Natural killer cell (primary cell): ENCODE results near the gene HTR4. TPM values are rescaled to one million over a fixed set of nuclear protein-coding genes. Genes with fewer than 3 reads are reported as not detected.

ENCODE experiments used
- ATAC-seq, 3 donors: fragments of 150-1000 bp in 2 of 3; fragments of 200-7000 bp in 1 of 3; cut with Tn5 transposase; 1 replicate in 1 of 3; 2 replicates in 2 of 3; pipeline ENCODE4 v1.10.0; 2021; ENCODE audit warnings: mild to moderate bottlenecking in 2 of 3, moderate library complexity in 2 of 3
- DNase-seq, 2 donors: peaks; one replicate each; pipeline versions ENCODE4 v3.0.0 to v3.0.0-alpha.2; 2013 to 2021; ENCODE audit warnings: mixed read lengths in 1 of 2
- H3K27ac ChIP-seq: one replicate; pipeline ENCODE4 v1.5.1; 2013; ENCODE audit warnings: mild to moderate bottlenecking, low read length
- H3K27me3 ChIP-seq: one replicate; pipeline ENCODE4 v1.6.1; 2013; ENCODE audit warnings: low read length; ENCODE audit not compliant: control insufficient read depth, insufficient read depth
- H3K36me3 ChIP-seq: one replicate; pipeline ENCODE4 v1.6.1; 2013; ENCODE audit warnings: low read length; ENCODE audit not compliant: control insufficient read depth, insufficient read depth
- H3K4me1 ChIP-seq: one replicate; pipeline ENCODE4 v1.6.1; 2013; ENCODE audit warnings: low read length; ENCODE audit not compliant: control insufficient read depth, insufficient read depth
- H3K4me3 ChIP-seq: one replicate; pipeline ENCODE4 v1.5.1; 2013; ENCODE audit warnings: low read length
- H3K9me3 ChIP-seq: one replicate; pipeline ENCODE4 v1.6.1; 2013; ENCODE audit warnings: low read length; ENCODE audit not compliant: control insufficient read depth, insufficient read depth
- H3K27ac Mint-ChIP-seq, 2 donors: one replicate each; pipeline ENCODE4 v1.8.0; 2022; ENCODE audit warnings: mild to moderate bottlenecking in 2 of 2, mixed read lengths in 2 of 2, moderate library complexity in 1 of 2
- H3K27me3 Mint-ChIP-seq, 2 donors: one replicate each; pipeline ENCODE4 v1.8.0; 2022; ENCODE audit warnings: low read depth in 2 of 2, mixed read lengths in 2 of 2
- H3K36me3 Mint-ChIP-seq: one replicate; pipeline ENCODE4 v1.8.0; 2022; ENCODE audit warnings: mixed read lengths
- H3K4me1 Mint-ChIP-seq, 2 donors: one replicate each; pipeline ENCODE4 v1.8.0; 2022; ENCODE audit warnings: mixed read lengths in 2 of 2
- H3K4me3 Mint-ChIP-seq: one replicate; pipeline ENCODE4 v1.8.0; 2022; ENCODE audit warnings: mild to moderate bottlenecking, moderate library complexity, mixed read lengths
- H3K9me3 Mint-ChIP-seq, 2 donors: one replicate each; pipeline ENCODE4 v1.8.0; 2022; ENCODE audit warnings: mixed read lengths in 2 of 2
- CTCF ChIP-seq: fragments of 200-600 bp; IDR thresholded peaks from one replicate; pipeline ENCODE4 v1.8.0; 2022; ENCODE audit warnings: antibody characterized with exemption
- WGBS: methylation state at CpG from one replicate; pipeline ENCODE4 v1.1.7; 2013; ENCODE audit warnings: missing lambda C conversion rate; ENCODE audit not compliant: insufficient coverage; 5-methylcytosine and 5-hydroxymethylcytosine counted together
- intact Hi-C: fragments of 100-400 bp; cut with micrococcal nuclease; formaldehyde crosslinking; loops from one replicate; pipeline ENCODE4 v1.14.2; 2022
- total RNA-seq, 4 donors: library from RNA; stranded (reverse); fragments of 120-200 nt in 1 of 4; gene quantifications; one replicate each; pipeline versions ENCODE4 v1.2.3 to v1.2.4, GENCODE V29; 2013 to 2022

HTR4 gene
- total RNA-seq, 3 donors from 2014 or later (not counting 1 experiment from before 2014, with no cell fraction given): not detected

- Mint-ChIP-seq H3K36me3 (no peaks in the 10 kb centered on the region), H3K4me1 (no peaks in the 10 kb centered on the region), H3K27me3 (peaks cover 0 to 24% of the 10 kb centered on the region in 2 donors), H3K4me3 (no peak overlapping the region), H3K27ac (no peak overlapping the region), H3K9me3 (no peaks in the 10 kb centered on the region)
- no peak for TF ChIP-seq CTCF
- Histone ChIP-seq H3K4me3 (no peak overlapping the region), H3K9me3 (no peaks in the 10 kb centered on the region), H3K36me3 (no peaks in the 10 kb centered on the region), H3K27me3 (no peaks in the 10 kb centered on the region), H3K27ac (no peak overlapping the region), H3K4me1 (no peaks in the 10 kb centered on the region)
- WGBS: 93% methylated on average over 1 of the region's 1 CpG
- intact Hi-C loops: no loop called here
- ATAC-seq (no peak), DNase-seq (no peak)
These were observed 186.4 kb downstream of the HTR4 start for GRCh38 chr5:148467958-148468357.

- H3K27me3 Mint-ChIP-seq: peaks cover 0 to 37% of the 10 kb centered on the region in 2 donors
- H3K9me3 ChIP-seq: no peaks in the 10 kb centered on the region
- H3K27me3 ChIP-seq: no peaks in the 10 kb centered on the region
- no peaks in the 10 kb centered on the region for H3K9me3 Mint-ChIP-seq
- no peaks in the 10 kb centered on the region for H3K36me3 Mint-ChIP-seq
- no peak for TF ChIP-seq CTCF
- no peaks in the 10 kb centered on the region for H3K36me3 ChIP-seq
- 77% methylated on average over 4 of the region's 4 CpGs for WGBS
- no peak overlapping the region for H3K4me3 ChIP-seq
- no peak overlapping the region for H3K27ac ChIP-seq
- H3K27ac Mint-ChIP-seq: no peak overlapping the region
- DNase-seq (no peak), ATAC-seq (no peak)
- intact Hi-C loops: no loop called here
- no peaks in the 10 kb centered on the region for H3K4me1 ChIP-seq
- no peaks in the 10 kb centered on the region for H3K4me1 Mint-ChIP-seq
- H3K4me3 Mint-ChIP-seq: no peak overlapping the region
These were observed 188.1 kb downstream of the HTR4 start for GRCh38 chr5:148466236-148466580.

- Histone ChIP-seq H3K27me3 (no peaks in the 10 kb centered on the region), H3K4me1 (no peaks in the 10 kb centered on the region), H3K27ac (no peak overlapping the region), H3K36me3 (no peaks in the 10 kb centered on the region), H3K4me3 (no peak overlapping the region), H3K9me3 (no peaks in the 10 kb centered on the region)
- Mint-ChIP-seq H3K27me3 (peaks cover 0 to 42% of the 10 kb centered on the region in 2 donors), H3K27ac (no peak overlapping the region), H3K4me1 (no peaks in the 10 kb centered on the region), H3K36me3 (no peaks in the 10 kb centered on the region), H3K4me3 (no peak overlapping the region), H3K9me3 (no peaks in the 10 kb centered on the region)
- intact Hi-C loops: no loop called here
- no peak for ATAC-seq
- no peak for TF ChIP-seq CTCF
- DNase-seq: no peak
- 97% methylated on average over 3 of the region's 4 CpGs for WGBS
These were observed 188.7 kb downstream of the HTR4 start for GRCh38 chr5:148465381-148466235.

GRCh38 chr5:148459669-148460068, 194.7 kb downstream of the HTR4 start:
- Histone ChIP-seq H3K9me3 (no peaks in the 10 kb centered on the region), H3K4me3 (no peak overlapping the region), H3K4me1 (no peaks in the 10 kb centered on the region), H3K27ac (no peak overlapping the region), H3K27me3 (peaks cover 3% of the 10 kb centered on the region), H3K36me3 (no peaks in the 10 kb centered on the region)
- DNase-seq: no peak
- H3K27ac Mint-ChIP-seq: no peak overlapping the region
- TF ChIP-seq CTCF: no peak
- no peak for ATAC-seq
- peaks cover 17 to 64% of the 10 kb centered on the region in 2 donors for H3K27me3 Mint-ChIP-seq
- H3K36me3 Mint-ChIP-seq: no peaks in the 10 kb centered on the region
- H3K9me3 Mint-ChIP-seq: no peaks in the 10 kb centered on the region
- WGBS: 62% methylated on average over 1 of the region's 1 CpG
- H3K4me1 Mint-ChIP-seq: no peaks in the 10 kb centered on the region
- intact Hi-C loops: no loop called here
- no peak overlapping the region for H3K4me3 Mint-ChIP-seq
